HL-60/S4 treated with retinoic acid at 250 ng/mL for 4 days and 3 days (cell line): ENCODE data around the gene PSMB8.
"Not testable (repeated sequence)": the region's sequence is repeated elsewhere in the genome, so short reads cannot be mapped to it uniquely, and the experiment has no call there.

Source experiments
- in situ Hi-C: fragments of 300-500 bp; cut with MboI; formaldehyde crosslinking; loops from 2 replicates; pipeline ENCODE4 v1.7.0; 2022; ENCODE audit warnings: low sequenced_read_pairs

Gene PSMB8

GRCh38 chr6:32839356-32839755 is 4.5 kb downstream of the PSMB8 start:
- in situ Hi-C loops = no loop called here

GRCh38 chr6:32838114-32838958 is 5.5 kb downstream of the PSMB8 start, which contains the start of gene TAP2:
Gene TAP2, minus strand, starts transcription at chr6:32838739. Its CDS starts 506 bp downstream, at chr6:32838233.
- in situ Hi-C loops = no loop called here

- in situ Hi-C loops = no loop called here
These were observed 6.2 kb downstream of the PSMB8 start for GRCh38 chr6:32837651-32838113.

GRCh38 chr6:32836873-32837272 is 7.0 kb downstream of the PSMB8 start:
- in situ Hi-C loops = no loop called here

GRCh38 chr6:32835167-32835893 is 8.5 kb downstream of the PSMB8 start:
- in situ Hi-C loops = no loop called here

GRCh38 chr6:32833664-32834063 is 10.2 kb downstream of the PSMB8 start:
- in situ Hi-C loops = no loop called here

GRCh38 chr6:32832535-32832934 is 11.3 kb downstream of the PSMB8 start:
- in situ Hi-C loops = no loop called here

GRCh38 chr6:32830936-32831335 is 12.9 kb downstream of the PSMB8 start:
- in situ Hi-C loops = no loop called here

GRCh38 chr6:32830017-32830416 is 13.8 kb downstream of the PSMB8 start:
- in situ Hi-C loops = no loop called here

GRCh38 chr6:32829495-32829894 is 14.4 kb downstream of the PSMB8 start:
- in situ Hi-C loops = no loop called here

GRCh38 chr6:32827025-32827424 is 16.8 kb downstream of the PSMB8 start:
- in situ Hi-C loops = no loop called here

- in situ Hi-C loops = no loop called here
These were observed 17.9 kb downstream of the PSMB8 start for GRCh38 chr6:32825966-32826365.

- in situ Hi-C loops = no loop called here
These were observed 24.1 kb downstream of the PSMB8 start for GRCh38 chr6:32819729-32820128.

GRCh38 chr6:32818867-32819266 is 25.0 kb downstream of the PSMB8 start:
- in situ Hi-C loops = no loop called here

- in situ Hi-C loops = no loop called here
These were observed 27.1 kb downstream of the PSMB8 start, which contains the start of gene HLA-DOB for GRCh38 chr6:32816746-32817204. Gene HLA-DOB, minus strand, starts transcription at chr6:32817002. Its CDS starts 51 bp downstream, at chr6:32816951.

- in situ Hi-C loops = no loop called here
These were observed 27.9 kb downstream of the PSMB8 start for GRCh38 chr6:32815996-32816395.

GRCh38 chr6:32815115-32815514 is 28.7 kb downstream of the PSMB8 start:
- in situ Hi-C loops = no loop called here

GRCh38 chr6:32814145-32814544 is 29.7 kb downstream of the PSMB8 start:
- in situ Hi-C loops = no loop called here

GRCh38 chr6:32809171-32809570 is 34.7 kb downstream of the PSMB8 start:
- in situ Hi-C loops = no loop called here

GRCh38 chr6:32807020-32807580 is 36.7 kb downstream of the PSMB8 start:
- in situ Hi-C loops = no loop called here

GRCh38 chr6:32805404-32805803 is 38.4 kb downstream of the PSMB8 start:
- in situ Hi-C loops = not testable (repeated sequence)
